ENCODE results near the gene UCHL1. TPM values are rescaled to one million over a fixed set of nuclear protein-coding genes. Genes with fewer than 3 reads are reported as not detected.

Gene UCHL1
- 100 to 1,000 TPM in 3 of 4 donors, 10 to 100 TPM in 1; 96.3 to 125 (median 109) TPM for polyA plus RNA-seq (ENCODE audit: insufficient read length in 4 of 4)

DNA sequence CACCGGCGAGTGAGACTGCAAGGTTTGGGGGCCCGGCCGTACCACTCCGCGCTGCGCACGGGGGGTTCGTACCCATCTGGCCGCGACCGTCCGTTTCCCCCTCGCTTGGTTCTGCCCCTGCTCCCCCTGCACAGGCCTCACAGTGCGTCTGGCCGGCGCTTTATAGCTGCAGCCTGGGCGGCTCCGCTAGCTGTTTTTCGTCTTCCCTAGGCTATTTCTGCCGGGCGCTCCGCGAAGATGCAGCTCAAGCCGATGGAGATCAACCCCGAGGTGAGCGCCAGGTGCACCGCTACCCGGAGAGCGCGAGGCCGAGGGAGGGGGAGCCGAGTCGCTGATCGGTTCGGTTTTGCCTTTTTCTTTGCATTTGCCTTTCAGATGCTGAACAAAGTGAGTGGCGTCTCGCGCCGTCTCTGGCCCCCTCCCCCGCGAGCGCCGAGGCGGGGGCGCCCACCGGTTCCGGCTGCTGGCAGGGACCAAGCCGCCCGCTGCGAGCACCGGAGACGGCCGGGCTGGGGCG, at the start of gene UCHL1:
TSS of gene UCHL1 (plus strand) at position 189 of the 517 bp plus-strand sequence. CDS start at position 238, 49 bp downstream.
- DNase-seq (ENCODE audit: low read depth in 4 of 4, low spot score in 2 of 4), result peak; percentile 52 to 72 (median 60)

DNA sequence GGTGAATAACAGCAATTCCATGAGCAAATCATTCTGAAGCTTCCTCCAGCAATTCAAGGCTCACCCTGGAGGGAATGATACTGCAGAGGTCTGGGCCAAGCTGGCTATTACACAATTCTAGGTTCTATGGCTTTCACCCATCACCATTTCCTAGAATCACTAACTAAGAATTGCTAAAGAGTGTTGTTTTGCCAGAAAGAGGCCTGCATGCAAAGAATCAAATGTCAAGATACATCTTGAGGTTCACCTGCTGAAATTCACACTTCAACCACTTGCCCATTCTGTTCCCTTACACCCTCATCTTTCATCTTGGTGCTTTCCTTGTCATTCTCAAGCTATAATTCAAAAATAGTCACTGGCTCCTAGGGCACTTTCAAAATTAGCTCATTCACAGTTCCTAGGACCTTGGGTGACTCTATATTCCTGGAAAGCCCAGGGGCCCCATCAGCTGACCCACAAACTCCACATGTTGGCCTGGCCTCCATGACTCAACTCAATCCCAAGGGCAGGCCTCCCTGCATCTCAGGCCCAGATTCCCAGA, 49.4 kb upstream of the UCHL1 start:
- no peak for DNase-seq (ENCODE audit: low read depth in 4 of 4, low spot score in 2 of 4)

DNA sequence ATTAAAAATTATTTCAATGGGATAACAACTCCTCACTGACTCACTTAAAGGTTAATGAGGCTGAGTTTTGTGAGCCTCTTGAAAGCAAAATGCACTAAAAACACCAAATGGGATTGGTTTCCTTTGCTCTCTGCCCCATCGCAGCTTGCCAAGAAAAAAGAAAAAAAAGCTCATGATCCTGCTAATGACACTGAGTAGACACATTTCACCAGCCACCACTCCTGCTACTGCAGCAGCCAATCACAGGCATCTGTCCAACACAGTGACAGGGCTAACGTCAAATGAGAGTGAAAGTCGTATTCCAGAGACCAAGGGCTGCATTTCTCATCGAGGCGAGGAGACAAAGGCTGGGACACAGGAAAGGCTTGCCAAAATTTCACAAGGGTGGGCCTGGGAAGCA, 47.5 kb upstream of the UCHL1 start:
- no peak for DNase-seq (ENCODE audit: low read depth in 4 of 4, low spot score in 2 of 4)

DNA sequence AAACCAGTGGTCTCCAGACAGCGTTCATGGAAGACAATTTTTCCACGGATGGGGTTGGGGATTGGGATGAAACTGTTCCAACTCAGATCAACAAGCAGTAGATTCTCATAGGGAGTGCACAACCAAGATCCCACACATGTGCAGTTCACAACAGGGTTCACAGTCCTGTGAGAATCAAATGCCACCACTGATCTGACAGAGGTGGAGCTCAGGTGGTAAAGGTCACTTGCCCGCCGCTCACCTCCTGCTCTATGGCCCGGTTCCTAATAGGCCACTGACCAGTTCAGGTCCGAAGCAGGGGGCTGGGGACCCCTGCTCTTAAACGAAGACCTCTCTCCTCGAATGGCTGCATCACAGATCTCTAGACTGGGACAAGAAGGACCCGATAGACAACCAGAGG, 46.8 kb upstream of the UCHL1 start:
- no peak for DNase-seq (ENCODE audit: low read depth in 4 of 4, low spot score in 2 of 4)

DNA sequence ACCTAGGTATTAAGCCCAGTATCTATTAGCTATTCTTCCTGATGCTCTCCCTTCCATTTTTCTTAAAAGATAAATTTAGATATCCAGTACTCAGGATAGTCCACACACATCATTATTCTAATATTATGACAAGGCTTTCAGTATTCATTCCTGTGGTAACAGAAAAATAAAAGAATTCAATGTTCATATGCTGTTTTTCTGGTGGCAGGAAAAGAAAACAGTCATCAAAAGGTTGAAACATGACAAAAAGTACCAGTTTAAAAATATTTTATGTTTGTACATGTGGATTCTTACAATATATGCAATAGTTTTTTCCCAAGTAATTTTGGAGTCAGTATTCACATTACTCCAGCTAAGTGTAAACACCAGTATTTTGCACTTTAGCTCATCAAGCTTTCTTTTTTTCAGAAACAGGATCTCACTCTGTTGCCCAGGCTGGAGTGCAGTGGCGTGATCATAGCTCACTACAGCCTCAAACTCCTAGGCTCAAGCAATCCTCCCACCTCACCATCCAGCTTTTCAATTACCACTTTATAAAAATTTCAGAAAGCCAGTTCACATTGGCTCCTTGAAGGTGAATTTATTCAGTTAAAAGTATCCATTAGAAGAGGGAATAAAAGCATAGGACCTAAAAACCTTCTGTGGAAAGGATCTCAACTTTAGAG, 44.6 kb upstream of the UCHL1 start:
- DNase-seq (ENCODE audit: low read depth in 4 of 4, low spot score in 2 of 4), result no peak

DNA sequence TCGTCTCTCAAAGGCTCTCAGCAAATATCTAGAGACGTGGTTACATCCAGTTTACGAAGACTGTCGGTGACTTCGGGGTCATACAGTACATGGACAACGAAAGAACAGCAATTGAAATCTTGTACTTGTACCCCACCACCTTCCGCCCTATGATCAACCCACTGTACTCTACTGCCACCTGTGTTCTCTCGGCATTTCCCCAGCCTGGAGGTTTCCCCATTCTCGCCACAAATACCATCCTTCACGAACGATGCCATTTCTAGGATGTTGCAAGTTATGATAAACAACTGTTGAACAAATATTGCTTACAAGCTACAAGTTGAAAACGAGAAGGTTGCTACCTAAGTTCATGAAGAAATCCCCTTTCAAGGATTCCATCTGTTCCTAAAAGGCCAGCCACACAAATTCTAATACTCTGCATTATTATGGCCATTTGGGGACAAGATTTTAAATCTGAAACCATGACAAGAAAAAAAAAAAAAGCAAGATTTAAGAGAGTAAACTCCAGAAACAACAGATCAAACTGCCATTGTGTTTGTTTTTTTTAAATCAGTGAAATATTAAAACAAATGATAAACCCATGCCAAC, 44.0 kb upstream of the UCHL1 start:
- peak in 2 of 4 donors; percentile 27 to 34 for DNase-seq (ENCODE audit: low read depth in 4 of 4, low spot score in 2 of 4)

DNA sequence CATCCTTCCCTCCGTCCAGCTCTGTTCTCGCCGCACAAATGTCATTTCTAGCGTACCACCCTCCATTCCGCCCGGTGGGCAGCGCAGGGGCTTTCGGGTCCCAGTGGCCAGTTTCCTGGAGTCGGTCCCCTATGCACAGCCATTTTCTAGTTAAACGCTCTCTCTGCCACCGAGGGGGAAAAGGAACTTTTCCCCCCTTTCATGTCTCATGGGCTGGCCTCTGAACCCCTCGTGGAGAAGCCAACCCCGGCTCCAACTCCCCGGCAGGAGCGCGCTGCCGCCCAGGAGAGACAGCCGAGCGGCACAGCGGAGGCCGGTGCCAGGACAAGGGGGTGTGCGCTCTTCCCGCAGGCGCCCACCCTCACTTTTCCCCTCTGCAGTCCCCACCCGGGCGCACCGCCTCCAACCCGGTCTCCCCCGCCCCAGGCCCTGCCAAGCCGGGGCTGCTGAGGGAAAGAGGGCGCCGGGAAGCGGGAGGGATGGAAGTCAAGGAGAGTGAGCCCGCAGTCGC, 43.0 kb upstream of the UCHL1 start:
- peak in 1 of 4 donors; percentile 24 for DNase-seq (ENCODE audit: low read depth in 4 of 4, low spot score in 2 of 4)

DNA sequence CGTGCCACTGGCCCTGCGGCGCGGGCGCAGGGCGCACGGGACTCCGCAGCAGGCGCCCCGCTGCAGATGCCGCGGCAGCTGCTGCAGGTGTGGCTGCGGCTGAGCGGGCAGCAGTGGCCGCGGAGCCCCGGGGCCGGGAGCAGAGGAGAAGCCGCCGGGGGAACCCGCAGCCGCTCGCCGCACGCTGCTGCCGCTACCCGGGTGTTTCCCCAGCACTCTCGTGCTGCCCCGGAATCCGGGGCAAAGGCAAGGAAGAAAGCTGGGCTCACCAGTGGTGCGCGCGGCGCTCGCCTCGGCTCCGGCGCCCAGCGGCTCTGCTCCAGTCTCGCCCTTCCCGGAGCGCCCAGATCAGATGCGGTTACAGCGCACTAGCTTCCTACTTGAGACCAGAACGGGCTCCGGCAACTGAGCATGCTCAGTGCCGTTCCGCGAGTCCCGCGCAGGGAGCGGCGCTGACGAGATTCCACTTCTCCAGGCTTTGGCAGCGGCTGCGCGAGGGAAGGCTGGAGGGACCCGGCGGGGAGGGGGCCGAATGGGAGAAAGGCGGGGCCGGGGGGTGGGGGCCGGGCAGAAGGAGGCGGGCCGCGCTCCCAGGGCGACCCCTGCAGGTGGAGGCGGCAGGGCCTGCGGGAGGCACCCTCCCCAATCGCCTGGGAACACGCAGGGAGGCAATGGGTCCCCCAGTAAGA, 42.4 kb upstream of the UCHL1 start, which contains the start of gene APBB2:
TSS of gene APBB2 (minus strand) at position 407 of the 689 bp plus-strand sequence. CDS start 181,288 bp downstream, outside the sequence.
- DNase-seq (ENCODE audit: low read depth in 4 of 4, low spot score in 2 of 4), result peak; percentile 87 to 96 (median 90)

DNA sequence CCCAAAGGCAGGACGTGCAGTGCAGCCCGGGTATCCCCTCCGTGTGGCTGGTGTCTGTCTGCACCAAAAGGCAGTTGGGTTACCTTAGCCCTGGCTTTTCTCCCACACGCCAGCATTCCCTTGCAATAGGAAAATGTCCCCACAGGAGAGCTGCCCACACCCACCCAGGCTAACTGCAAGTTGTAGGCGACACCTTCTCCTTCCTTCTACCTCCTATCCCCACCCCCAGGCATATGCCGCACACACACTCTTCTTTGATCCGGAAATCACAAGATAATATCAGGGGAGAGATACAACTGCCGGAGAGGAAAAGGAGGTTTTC, 41.9 kb upstream of the UCHL1 start:
- DNase-seq (ENCODE audit: low read depth in 4 of 4, low spot score in 2 of 4), result no peak

DNA sequence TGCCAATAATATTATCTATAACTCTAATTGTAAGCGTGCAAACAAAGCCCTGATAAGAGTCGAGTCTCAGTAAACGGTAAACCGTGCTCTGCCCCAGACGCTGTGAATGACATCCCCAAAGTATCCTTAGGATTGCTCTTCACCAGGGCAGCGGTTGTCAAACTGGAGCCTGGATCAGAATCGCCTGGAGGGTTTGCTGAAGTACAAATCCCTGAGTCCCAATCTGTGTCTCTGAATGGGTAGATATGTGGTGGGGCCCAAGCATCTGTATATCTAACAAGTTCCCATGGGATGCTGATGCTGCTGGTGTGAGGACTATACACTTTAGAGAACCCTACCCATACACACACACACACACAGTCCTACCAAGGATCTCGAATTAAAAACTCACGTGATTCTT, 41.6 kb upstream of the UCHL1 start:
- DNase-seq (ENCODE audit: low read depth in 4 of 4, low spot score in 2 of 4), result no peak

DNA sequence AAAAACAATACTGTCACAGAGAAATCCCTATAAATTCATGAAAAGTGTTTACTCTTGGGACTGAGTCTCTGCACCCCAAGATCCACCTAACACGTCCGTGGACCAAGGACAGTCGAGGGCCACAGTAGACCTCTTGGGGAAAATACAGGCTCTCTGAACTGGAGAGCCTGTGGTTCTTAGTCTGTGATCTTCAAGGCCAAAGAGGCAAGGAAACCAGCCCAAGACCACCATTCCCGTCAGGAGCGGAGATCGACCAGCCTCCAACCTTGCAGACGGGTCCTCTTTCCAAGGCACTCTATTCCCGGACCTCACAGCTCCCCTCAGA, 40.8 kb upstream of the UCHL1 start:
- peak in 1 of 4 donors; percentile 38 for DNase-seq (ENCODE audit: low read depth in 4 of 4, low spot score in 2 of 4)

DNA sequence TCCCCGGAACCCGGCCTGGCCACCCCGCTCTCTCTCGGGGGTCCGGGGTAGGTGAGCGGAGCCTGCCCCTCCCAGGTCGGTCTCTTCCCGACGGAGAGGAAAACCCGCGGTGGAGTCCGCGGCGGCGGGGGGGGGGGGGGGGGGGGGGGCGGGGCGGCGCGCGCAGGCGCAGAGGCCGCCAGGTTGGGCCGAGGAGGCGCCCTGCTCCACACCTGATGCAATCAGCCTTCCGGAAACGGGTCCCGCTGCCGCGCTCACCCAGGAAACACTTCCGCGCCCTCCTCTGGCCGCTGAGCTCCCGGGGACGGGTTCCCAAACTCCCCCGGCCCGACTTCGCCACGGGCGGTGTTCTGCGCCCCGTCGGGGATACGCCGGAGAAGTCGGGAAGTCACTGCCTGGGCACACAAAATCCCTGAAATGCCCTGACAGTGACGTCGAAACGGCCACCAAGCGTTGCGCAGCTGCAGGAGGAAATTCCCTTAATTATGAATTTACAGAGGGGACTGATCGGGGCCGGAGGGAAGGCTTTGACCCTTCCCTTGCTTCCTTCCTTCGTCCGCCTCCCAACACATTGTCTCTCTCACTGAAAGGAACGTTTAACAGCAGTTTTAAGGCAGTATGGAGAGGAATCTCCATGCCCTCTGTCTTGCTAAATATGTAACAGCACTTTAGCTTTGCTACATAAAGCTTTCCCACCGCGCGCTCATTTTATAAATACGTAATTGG, 40.3 kb upstream of the UCHL1 start:
- peak; percentile 47 to 82 (median 67) for DNase-seq (ENCODE audit: low read depth in 4 of 4, low spot score in 2 of 4)

DNA sequence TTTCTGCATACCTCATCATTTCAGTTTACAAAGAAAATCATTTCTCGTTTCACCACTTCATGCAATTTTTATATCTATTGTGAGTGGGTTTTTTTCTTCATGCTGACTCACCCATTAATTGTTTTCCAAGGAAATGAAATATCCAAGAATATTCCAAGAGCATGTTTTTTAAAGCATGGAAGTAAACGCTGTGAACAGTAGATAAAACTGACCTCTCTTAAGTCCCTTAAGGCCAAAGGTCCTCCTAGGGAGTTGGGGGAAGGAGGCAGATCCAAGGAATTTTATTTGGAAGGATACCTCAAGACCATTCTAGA, 39.8 kb upstream of the UCHL1 start:
- no peak for DNase-seq (ENCODE audit: low read depth in 4 of 4, low spot score in 2 of 4)

DNA sequence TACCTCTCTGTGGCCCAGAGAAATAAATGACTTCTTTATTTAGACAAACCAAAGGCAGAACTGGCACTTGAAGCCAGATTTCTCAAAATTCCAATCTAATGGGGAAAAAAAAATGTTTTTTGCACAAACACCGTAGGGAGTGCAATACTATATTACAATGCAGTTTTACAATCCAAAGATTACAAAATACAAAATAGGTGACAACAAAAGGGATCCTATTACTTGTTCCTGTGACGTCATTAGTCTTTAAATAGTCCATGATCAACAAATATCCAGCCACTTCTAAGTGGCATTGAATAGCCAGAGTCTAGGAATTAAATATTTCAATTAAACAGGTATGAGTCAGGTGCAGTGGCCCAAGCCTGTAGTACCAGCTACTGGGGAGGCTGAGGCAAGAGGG, 39.4 kb upstream of the UCHL1 start:
- no peak for DNase-seq (ENCODE audit: low read depth in 4 of 4, low spot score in 2 of 4)

DNA sequence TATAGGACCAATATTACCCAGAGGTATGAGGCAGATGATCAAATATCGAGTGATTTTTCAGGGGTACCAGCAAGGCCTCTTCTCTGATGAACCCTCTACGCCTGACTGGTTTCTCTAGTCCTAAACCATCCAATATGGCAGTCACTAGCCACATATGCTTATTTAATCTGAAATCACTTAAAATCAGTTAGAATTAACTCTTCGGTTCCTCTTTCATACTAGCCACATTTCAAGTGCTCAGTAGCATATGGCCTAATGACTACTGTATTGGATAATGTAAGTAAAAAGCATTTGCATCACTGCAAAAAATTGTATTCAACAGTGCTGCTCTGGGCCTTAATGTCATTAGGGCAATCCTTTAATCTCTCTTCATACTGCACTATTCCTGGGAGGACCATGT, 38.0 kb upstream of the UCHL1 start:
- DNase-seq (ENCODE audit: low read depth in 4 of 4, low spot score in 2 of 4), result no peak

DNA sequence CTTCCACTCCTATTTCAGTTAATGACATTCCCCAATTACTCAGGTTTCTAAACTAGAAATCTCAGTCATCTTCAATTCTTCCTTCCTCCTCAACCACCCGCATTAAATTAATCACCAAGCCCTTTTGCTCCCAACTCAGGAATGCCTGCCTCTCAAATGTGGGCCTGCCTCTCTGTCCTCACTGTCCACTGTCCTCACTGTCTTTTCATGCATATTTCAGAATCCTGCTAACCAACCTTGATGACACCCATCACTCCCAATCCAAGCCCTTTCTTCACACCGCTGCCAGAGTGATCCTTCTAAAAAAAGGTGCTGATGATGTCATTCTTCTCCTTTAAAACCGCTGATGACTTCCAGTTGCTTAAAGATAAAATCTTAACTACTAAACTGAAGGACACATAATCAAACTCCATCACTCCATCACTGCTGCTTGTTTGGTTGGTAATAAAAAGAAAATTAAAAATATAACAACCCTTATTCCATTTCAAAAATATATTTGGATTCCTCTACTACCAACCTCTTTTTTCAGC, 37.2 kb upstream of the UCHL1 start:
- DNase-seq (ENCODE audit: low read depth in 4 of 4, low spot score in 2 of 4), result no peak

DNA sequence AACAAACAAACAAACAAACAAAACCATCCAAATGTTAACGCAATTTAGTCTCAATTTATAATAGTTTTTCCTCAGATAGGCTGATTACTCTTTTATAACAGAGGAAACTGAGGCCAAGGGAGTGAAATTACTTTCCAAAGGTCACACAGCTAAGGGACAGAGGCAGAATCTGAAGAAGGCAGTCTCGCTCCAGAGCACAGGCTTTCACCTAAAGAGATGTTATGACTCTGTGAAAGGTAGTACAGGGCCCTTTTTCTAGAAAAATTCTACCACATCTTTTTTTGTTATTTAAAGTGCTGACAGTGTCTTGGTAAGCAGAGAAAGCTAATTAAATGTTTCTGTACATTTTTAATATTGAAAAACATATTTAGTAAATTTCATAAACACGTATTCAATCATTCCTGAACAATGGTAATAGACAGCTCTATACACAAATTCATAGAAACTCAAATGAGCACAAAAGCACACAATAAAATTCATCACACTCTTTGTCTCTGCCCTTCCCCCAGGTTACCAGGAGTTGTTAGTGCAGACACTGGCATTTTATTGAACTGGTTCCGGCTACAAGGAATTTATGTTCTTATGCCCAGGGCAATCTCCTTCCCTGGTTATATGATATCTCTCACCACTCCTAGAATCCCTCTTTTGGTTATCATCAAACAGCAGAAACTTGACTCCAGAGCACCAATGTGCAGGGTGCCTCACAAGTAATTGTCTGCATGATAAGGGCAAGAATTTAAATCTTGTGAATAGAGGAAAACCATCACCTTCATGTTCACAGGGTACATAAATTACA, 34.7 kb upstream of the UCHL1 start:
- DNase-seq (ENCODE audit: low read depth in 4 of 4, low spot score in 2 of 4), result no peak

DNA sequence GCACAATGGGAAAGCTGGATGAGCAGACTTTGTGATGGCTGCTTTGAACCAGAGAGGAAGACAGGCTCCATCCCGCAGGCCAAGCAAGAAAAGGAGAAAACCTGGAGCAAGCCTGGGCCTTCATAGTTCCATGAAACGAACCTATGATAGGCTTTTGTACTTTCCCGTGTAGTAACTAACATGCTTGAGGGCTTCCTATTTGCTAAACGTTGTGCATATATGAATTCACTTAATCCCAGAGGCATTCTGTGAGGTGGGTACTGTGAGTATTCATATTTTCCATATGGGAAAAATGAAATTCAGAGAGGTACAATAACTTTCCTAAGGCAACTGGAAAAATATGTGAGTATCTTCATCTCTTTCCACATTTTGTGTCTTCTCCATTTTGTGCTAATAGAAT, 28.8 kb upstream of the UCHL1 start:
- DNase-seq (ENCODE audit: low read depth in 4 of 4, low spot score in 2 of 4), result no peak

DNA sequence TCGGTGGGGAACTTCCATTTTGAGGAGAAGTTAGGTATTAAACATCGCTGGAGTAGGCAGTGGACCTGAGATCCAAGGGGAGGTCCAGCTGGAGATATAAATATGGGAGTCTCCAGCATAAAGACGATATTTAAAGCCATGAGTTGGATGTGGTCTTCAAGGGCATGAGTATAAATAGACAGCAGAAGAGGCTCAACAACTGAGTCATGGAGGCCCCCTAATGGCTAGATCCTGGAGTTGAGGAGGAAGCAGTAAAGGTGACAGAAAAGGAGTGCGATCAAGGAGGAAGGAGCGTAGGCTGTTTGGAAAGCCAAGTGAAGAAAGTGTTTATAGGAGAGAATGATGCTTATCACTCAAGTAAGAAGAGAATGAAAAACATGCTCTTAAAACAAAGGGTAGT, 24.3 kb upstream of the UCHL1 start:
- DNase-seq (ENCODE audit: low read depth in 4 of 4, low spot score in 2 of 4), result no peak

DNA sequence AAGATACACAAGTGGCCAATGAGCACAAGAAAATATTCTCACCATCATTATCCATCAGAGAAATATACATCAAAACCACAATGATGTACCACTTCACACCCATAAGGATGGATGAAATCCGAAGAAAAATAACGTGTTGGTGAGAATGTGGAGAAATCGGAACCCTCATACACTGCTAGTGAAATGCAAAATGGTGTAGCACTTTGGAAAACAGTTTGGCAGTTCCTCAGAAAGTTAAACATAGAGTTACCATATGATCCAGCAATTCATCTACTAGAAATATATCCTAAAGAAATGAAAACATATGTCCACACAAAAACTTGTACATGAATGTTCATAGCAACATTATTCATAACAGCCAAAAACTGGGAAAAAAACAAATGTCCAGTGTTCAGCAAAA, 23.9 kb upstream of the UCHL1 start:
- no peak for DNase-seq (ENCODE audit: low read depth in 4 of 4, low spot score in 2 of 4)

Measured in left renal cortex interstitium (tissue), 4 donors.